ENCODE data around the gene KRT73.

KRT73 gene

GRCh38 chr12:52616680-52617402 is 1.5 kb downstream of the KRT73 start:
- no peak for DNase-seq

GRCh38 chr12:52615912-52616311 is 2.4 kb downstream of the KRT73 start:
- DNase-seq = no peak

GRCh38 chr12:52615208-52615868 is 3.0 kb downstream of the KRT73 start:
- DNase-seq = no peak

GRCh38 chr12:52614381-52615207 is 3.8 kb downstream of the KRT73 start:
- DNase-seq = no peak

- no peak for DNase-seq
Observed at GRCh38 chr12:52613384-52614030, 4.9 kb downstream of the KRT73 start.

- no peak for DNase-seq
Observed at GRCh38 chr12:52612431-52613383, 5.7 kb downstream of the KRT73 start.

GRCh38 chr12:52611080-52611468 is 7.3 kb downstream of the KRT73 start:
- DNase-seq = no peak

- no peak for DNase-seq
Observed at GRCh38 chr12:52608826-52609630, 9.3 kb downstream of the KRT73 start.

- no peak for DNase-seq
Observed at GRCh38 chr12:52608161-52608560, 10.2 kb downstream of the KRT73 start.

- DNase-seq = no peak
Observed at GRCh38 chr12:52607314-52607713, 11.0 kb downstream of the KRT73 start.

GRCh38 chr12:52606581-52607218 is 11.7 kb downstream of the KRT73 start:
- DNase-seq = no peak

- no peak for DNase-seq
Observed at GRCh38 chr12:52606096-52606495, 12.3 kb downstream of the KRT73 start.

- DNase-seq = no peak
Observed at GRCh38 chr12:52605542-52605941, 12.8 kb downstream of the KRT73 start.

- no peak for DNase-seq
Observed at GRCh38 chr12:52604859-52605258, 13.5 kb downstream of the KRT73 start.

- no peak for DNase-seq
Observed at GRCh38 chr12:52603314-52603713, 15.0 kb downstream of the KRT73 start.

- no peak for DNase-seq
Observed at GRCh38 chr12:52602552-52602951, 15.8 kb downstream of the KRT73 start.

- no peak for DNase-seq
Observed at GRCh38 chr12:52601671-52602070, 16.7 kb downstream of the KRT73 start.

- no peak for DNase-seq
Observed at GRCh38 chr12:52600941-52601481, 17.3 kb downstream of the KRT73 start, which contains the start of gene KRT72. Gene KRT72 (minus strand): TSS chr12:52601463. CDS start chr12:52601452, 11 bp downstream.

GRCh38 chr12:52600475-52600874 is 17.9 kb downstream of the KRT73 start:
- DNase-seq = no peak

GRCh38 chr12:52600071-52600470 is 18.3 kb downstream of the KRT73 start:
- no peak for DNase-seq
